ENCODE measurements around the gene GDI1. TPM values are rescaled to one million over a fixed set of nuclear protein-coding genes. Genes with fewer than 3 reads are reported as not detected.

GDI1 gene
- total and polyA plus RNA-seq, 9 of the 15 experiments (the other 6 are each of a cell fraction or from before 2014, with no cell fraction given), result 0.97 to 82.6 (median 37.5) TPM

- TF ChIP-seq PRDM10 (IDR thresholded peaks at IDR 0.05; ENCODE audit: partially characterized antibody) (peak; percentile 68), SOX6 (IDR thresholded peaks at IDR 0.05) (no peak), CREB3 (tag; conservative IDR thresholded peaks at IDR 0.05; ENCODE audit: low read depth) (no peak; the same call in 1 of the 2 replicates), MTA3 (IDR thresholded peaks at IDR 0.05; ENCODE audit: borderline replicate concordance) (peak; percentile 86; the same call in 1 of the 2 replicates), ZBTB40 (IDR thresholded peaks at IDR 0.05) (no peak), ZBTB40 (CRISPR knock-in tag; IDR thresholded peaks at IDR 0.05) (no peak), BHLHE40 (IDR thresholded peaks at IDR 0.05; ENCODE audit: low read length) (no peak), MAFK (IDR thresholded peaks at IDR 0.05; ENCODE audit: low read length) (peak; percentile 87), MYC (IDR thresholded peaks at IDR 0.05; ENCODE audit: low read depth, low read length) (no peak), MYC (CRISPR knock-in tag; IDR thresholded peaks at IDR 0.05; ENCODE audit: borderline replicate concordance, low read depth) (no peak)
- TF ChIP-seq, protein P1, sequence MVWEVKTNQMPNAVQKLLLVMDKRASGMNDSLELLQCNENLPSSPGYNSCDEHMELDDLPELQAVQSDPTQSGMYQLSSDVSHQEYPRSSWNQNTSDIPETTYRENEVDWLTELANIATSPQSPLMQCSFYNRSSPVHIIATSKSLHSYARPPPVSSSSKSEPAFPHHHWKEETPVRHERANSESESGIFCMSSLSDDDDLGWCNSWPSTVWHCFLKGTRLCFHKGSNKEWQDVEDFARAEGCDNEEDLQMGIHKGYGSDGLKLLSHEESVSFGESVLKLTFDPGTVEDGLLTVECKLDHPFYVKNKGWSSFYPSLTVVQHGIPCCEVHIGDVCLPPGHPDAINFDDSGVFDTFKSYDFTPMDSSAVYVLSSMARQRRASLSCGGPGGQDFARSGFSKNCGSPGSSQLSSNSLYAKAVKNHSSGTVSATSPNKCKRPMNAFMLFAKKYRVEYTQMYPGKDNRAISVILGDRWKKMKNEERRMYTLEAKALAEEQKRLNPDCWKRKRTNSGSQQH (CRISPR knock-in tag; IDR thresholded peaks at IDR 0.05), result no peak
Observed at GRCh38 chrX:154484255-154485149, 47.5 kb downstream of the GDI1 start (continued).
